Tibial artery (tissue), 4 donors: ENCODE data around the gene SH2D2A.
A peak's percentile ranks its signal among the peaks of the same experiment; 100 is the strongest.

Experiments used
- DNase-seq, 2 donors: peaks; one replicate each; pipeline ENCODE4 v3.0.0-alpha.2; 2019
- H3K27ac ChIP-seq, 2 donors: fragments of 200-600 bp; sonication (generic) in 1 of 2; 1 replicate in 1 of 2; 2 replicates in 1 of 2; pipeline ENCODE4 v1.5.1; 2018 to 2019; ENCODE audit warnings: mild to moderate bottlenecking in 1 of 2
- H3K27me3 ChIP-seq, 2 donors: fragments of 200-600 bp; sonication (generic) in 1 of 2; one replicate each; pipeline versions ENCODE4 v1.5.1 to v1.6.0; 2016 to 2019
- H3K36me3 ChIP-seq, 3 donors: fragments of 200-600 bp; sonication (generic) in 2 of 3; one replicate each; pipeline ENCODE4 v1.5.1; 2016 to 2019; ENCODE audit warnings: mild to moderate bottlenecking in 2 of 3
- H3K4me1 ChIP-seq, 4 donors: fragments of 200-600 bp; sonication (generic) in 2 of 4; 1 replicate in 3 of 4; 2 replicates in 1 of 4; pipeline ENCODE4 v1.5.1; 2016 to 2019
- H3K4me3 ChIP-seq, 2 donors: fragments of 200-600 bp; sonication (generic) in 1 of 2; 1 replicate in 1 of 2; 2 replicates in 1 of 2; pipeline ENCODE4 v1.5.1; 2018 to 2019; ENCODE audit warnings: mild to moderate bottlenecking in 2 of 2
- H3K9me3 ChIP-seq, 3 donors: fragments of 200-600 bp; sonication (generic) in 1 of 3; one replicate each; pipeline ENCODE4 v1.5.1; 2016 to 2019
- CTCF ChIP-seq, 2 experiments: fragments of 200-600 bp in 1 of 2; fragments of 450-650 bp in 1 of 2; IDR thresholded peaks; one replicate each; pipeline ENCODE4 v1.5.1; 2017 to 2019; ENCODE audit warnings: antibody characterized with exemption in 2 of 2, mild to moderate bottlenecking in 1 of 2, moderate library complexity in 1 of 2
- intact Hi-C: fragments of 100-400 bp; cut with DNase I; formaldehyde crosslinking; loops from one replicate; pipeline ENCODE4 v1.15.0; 2023; ENCODE audit warnings: low total_unique reads

The SH2D2A gene

GRCh38 chr1:156809281-156809680 is 7.4 kb downstream of the SH2D2A start:
- Histone ChIP-seq H3K4me3 (no peak overlapping the region), H3K27me3 (peaks cover 0 to 7% of the 10 kb centered on the region in 2 donors), H3K27ac (no peak overlapping the region), H3K36me3 (no peaks in the 10 kb centered on the region), H3K4me1 (peaks cover 0 to 19% (median 12%) of the 10 kb centered on the region in 4 donors), H3K9me3 (no peaks in the 10 kb centered on the region)
- no peak for TF ChIP-seq CTCF (IDR thresholded peaks at IDR 0.05)
- peak in 1 of 2 donors; percentile 61 for DNase-seq
- intact Hi-C loops = no loop called here

DNA sequence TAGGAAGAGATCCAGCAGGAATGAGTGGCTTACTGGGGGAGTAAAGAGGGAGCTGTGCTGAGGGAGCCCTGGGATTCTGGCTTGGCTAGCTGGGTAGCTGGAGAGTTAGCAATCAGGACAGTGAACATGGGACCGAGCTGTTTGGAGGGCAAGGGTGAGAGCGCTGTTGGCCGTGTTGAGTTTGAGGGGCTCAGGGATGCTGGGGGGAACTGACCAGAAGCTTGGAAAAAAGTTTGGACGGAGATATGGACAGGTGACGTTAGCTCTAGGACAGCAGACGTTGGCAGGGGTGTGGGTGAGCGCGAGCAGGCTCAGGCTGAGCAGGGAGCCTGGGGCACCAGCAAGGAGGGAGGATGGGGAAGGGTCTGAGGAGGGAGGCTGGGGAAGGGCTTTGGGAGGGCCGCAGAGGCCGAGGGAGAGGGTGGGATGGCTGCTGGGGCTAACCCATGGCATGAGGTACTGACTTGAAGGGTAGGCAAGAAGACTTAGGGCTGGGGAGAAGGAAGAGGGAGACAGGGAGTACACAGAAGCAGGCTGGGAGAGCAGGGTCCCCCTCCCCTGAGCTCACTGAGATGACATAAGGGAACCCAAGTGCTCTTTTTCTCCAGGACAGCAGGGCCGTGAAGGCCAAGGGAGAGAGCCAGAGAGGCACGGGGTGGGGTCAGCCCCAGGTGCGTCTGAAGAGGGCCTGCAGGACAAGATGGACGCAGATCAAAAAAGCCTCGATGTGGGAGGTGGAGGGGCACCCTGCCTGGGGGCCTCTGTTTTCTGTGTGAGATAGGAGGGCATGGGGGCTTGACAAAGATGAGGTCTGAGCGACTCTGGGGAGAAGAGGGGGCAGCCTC is 8.2 kb downstream of the SH2D2A start:
- Histone ChIP-seq H3K4me3 (no peak overlapping the region), H3K4me1 (peaks cover 0 to 10% (median 3%) of the 10 kb centered on the region in 4 donors), H3K27me3 (peaks cover 0 to 4% of the 10 kb centered on the region in 2 donors), H3K9me3 (no peaks in the 10 kb centered on the region), H3K36me3 (no peaks in the 10 kb centered on the region), H3K27ac (no peak overlapping the region)
- TF ChIP-seq CTCF (IDR thresholded peaks at IDR 0.05) = no peak
- intact Hi-C loops = no loop called here
- DNase-seq = peak in 1 of 2 donors; percentile 33

GRCh38 chr1:156807627-156808026 is 9.0 kb downstream of the SH2D2A start:
- Histone ChIP-seq H3K4me1 (peaks cover 0 to 9% (median 0%) of the 10 kb centered on the region in 4 donors), H3K9me3 (no peaks in the 10 kb centered on the region), H3K27me3 (no peaks in the 10 kb centered on the region), H3K4me3 (no peak overlapping the region), H3K36me3 (no peaks in the 10 kb centered on the region), H3K27ac (no peak overlapping the region)
- intact Hi-C loops = no loop called here
- TF ChIP-seq CTCF (IDR thresholded peaks at IDR 0.05) = no peak
- DNase-seq = peak in 1 of 2 donors; percentile 23

GRCh38 chr1:156806512-156807440 is 9.9 kb downstream of the SH2D2A start:
- Histone ChIP-seq H3K27me3 (no peaks in the 10 kb centered on the region), H3K27ac (no peak overlapping the region), H3K9me3 (no peaks in the 10 kb centered on the region), H3K4me1 (peaks cover 0 to 9% (median 0%) of the 10 kb centered on the region in 4 donors), H3K4me3 (no peak overlapping the region), H3K36me3 (peaks cover 0 to 2% (median 0%) of the 10 kb centered on the region in 3 donors)
- no peak for TF ChIP-seq CTCF (IDR thresholded peaks at IDR 0.05)
- peak in 1 of 2 donors; percentile 44 for DNase-seq
- intact Hi-C loops = no loop called here

DNA sequence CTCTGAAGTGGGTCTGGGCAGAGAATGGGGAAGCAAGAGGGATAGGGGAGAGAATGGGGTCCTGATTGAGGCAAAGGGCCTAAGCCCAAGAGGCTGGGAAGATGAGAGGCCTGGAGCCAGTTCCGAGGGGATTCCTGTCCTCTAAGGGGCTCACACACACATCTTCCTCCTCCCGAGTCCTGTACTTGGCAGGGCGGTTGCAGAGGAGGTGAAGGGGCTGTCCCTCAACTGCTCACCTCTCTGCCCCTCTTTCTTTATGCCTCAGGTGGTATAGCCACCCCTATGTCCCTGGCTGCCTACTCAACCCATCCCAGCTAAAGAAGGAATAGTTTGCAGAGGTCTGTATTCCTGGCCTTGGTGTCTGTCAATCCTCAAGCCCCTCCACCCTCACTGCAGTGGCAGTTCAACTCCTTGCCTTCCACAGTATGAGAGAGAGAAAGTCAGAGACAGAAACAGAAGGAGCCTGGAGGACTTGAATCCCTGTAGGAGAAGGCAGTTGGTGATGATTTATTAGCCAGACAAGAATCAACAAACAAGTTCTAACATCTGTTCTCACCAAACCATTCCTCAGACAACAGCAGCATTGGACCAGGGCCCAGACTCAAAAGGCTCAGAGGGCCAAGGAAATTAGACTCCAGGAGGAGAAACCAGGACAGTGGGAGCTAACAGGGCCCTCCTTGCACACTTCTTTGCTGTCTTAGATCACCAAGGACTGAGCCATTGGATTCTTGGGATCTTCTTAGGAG is 10.7 kb downstream of the SH2D2A start:
- peak; percentile 45 to 73 for DNase-seq
- Histone ChIP-seq H3K27ac (no peak overlapping the region), H3K27me3 (no peaks in the 10 kb centered on the region), H3K9me3 (no peaks in the 10 kb centered on the region), H3K36me3 (peaks cover 5 to 10% (median 7%) of the 10 kb centered on the region in 3 donors), H3K4me3 (no peak overlapping the region), H3K4me1 (peaks cover 0 to 9% (median 0%) of the 10 kb centered on the region in 4 donors)
- intact Hi-C loops = no loop called here
- no peak for TF ChIP-seq CTCF (IDR thresholded peaks at IDR 0.05)
